IMR-90 (cell line): Measurements from ENCODE around the gene SGO2.

Source experiments
- CEBPB ChIP-seq: IDR thresholded peaks from 2 replicates; pipeline ENCODE4 v1.6.1; 2012; ENCODE audit warnings: low read depth, low read length, improper control_type of control experiment
- FOS ChIP-seq: fragments of 150-350 bp; IDR thresholded peaks from 2 replicates; pipeline ENCODE4 v1.6.1; 2016; ENCODE audit warnings: low read depth, low read length
- MAFK ChIP-seq: IDR thresholded peaks from 2 replicates; pipeline ENCODE4 v1.6.1; 2012; ENCODE audit warnings: low read depth, low read length, improper control_type of control experiment
- MAZ ChIP-seq: IDR thresholded peaks from 2 replicates; pipeline ENCODE4 v1.6.1; 2012; ENCODE audit warnings: low read depth, mild to moderate bottlenecking, low read length, improper control_type of control experiment, moderate library complexity, borderline replicate concordance
- MXI1 ChIP-seq: IDR thresholded peaks from 2 replicates; pipeline ENCODE4 v1.6.1; 2012; ENCODE audit warnings: low read depth, mild to moderate bottlenecking, low read length, moderate library complexity, borderline replicate concordance
- NFE2L2 ChIP-seq: fragments of 150-350 bp; IDR thresholded peaks from 2 replicates; pipeline ENCODE4 v1.6.1; 2016; ENCODE audit warnings: low read depth, mild to moderate bottlenecking, low read length
- POLR2A ChIP-seq: IDR thresholded peaks from 2 replicates; pipeline ENCODE4 v1.6.1; 2012; ENCODE audit warnings: mild to moderate bottlenecking, low read depth, low read length
- RAD21 ChIP-seq: IDR thresholded peaks from 2 replicates; pipeline ENCODE4 v1.6.1; 2012; ENCODE audit warnings: low read length, improper control_type of control experiment
- RCOR1 ChIP-seq: IDR thresholded peaks from 2 replicates; pipeline ENCODE4 v1.6.1; 2012; ENCODE audit warnings: mild to moderate bottlenecking, low read length, improper control_type of control experiment; ENCODE audit not compliant: insufficient replicate concordance
- RFX5 ChIP-seq: IDR thresholded peaks from 2 replicates; pipeline ENCODE4 v1.8.0; 2012; ENCODE audit warnings: low read depth, mild to moderate bottlenecking, low read length, moderate library complexity
- TF ChIP-seq, protein P1 (sequence below): conservative IDR thresholded peaks from 2 replicates; pipeline ENCODE4 v1.5.1; 2012; ENCODE audit warnings: mild to moderate bottlenecking, low read depth, low read length, improper control_type of control experiment
- TF ChIP-seq, protein P2 (sequence below): fragments of 150-350 bp; IDR thresholded peaks from 2 replicates; pipeline ENCODE4 v1.6.1; 2017; ENCODE audit warnings: mild to moderate bottlenecking, antibody characterized with exemption, low read length, low read depth
- TF ChIP-seq, protein P3 (sequence below): fragments of 150-350 bp; IDR thresholded peaks from 2 replicates; pipeline ENCODE4 v1.6.1; 2016; ENCODE audit warnings: low read depth, mild to moderate bottlenecking, low read length, moderate library complexity, borderline replicate concordance

DNA sequence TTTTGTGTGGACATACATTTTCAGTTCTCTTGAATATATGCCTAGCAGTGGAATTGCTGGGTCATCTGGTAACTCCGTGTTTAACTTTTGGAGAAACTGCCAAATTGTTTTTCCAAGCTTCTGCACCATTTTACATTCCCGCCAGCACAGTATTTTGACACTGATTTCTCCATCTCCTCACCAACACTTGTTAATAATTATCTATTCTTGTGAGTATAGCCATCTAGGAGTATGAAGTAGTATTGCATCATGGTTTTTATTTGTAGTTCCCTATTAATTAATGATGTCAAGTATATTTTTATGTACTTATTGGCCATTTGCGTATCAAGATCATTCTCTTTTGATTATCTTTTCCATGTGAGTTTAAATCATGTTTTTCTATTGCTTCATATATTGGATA lies 41.9 kb downstream of the SGO2 start:
- TF ChIP-seq, protein P1, sequence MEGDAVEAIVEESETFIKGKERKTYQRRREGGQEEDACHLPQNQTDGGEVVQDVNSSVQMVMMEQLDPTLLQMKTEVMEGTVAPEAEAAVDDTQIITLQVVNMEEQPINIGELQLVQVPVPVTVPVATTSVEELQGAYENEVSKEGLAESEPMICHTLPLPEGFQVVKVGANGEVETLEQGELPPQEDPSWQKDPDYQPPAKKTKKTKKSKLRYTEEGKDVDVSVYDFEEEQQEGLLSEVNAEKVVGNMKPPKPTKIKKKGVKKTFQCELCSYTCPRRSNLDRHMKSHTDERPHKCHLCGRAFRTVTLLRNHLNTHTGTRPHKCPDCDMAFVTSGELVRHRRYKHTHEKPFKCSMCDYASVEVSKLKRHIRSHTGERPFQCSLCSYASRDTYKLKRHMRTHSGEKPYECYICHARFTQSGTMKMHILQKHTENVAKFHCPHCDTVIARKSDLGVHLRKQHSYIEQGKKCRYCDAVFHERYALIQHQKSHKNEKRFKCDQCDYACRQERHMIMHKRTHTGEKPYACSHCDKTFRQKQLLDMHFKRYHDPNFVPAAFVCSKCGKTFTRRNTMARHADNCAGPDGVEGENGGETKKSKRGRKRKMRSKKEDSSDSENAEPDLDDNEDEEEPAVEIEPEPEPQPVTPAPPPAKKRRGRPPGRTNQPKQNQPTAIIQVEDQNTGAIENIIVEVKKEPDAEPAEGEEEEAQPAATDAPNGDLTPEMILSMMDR: no peak
- TF ChIP-seq MAZ (no peak), NFE2L2 (no peak), RFX5 (no peak), CEBPB (0 out of 2 replicates have a peak, but pooled peaks have one; percentile 30), RAD21 (no peak), MXI1 (no peak), MAFK (no peak), POLR2A (no peak), FOS (no peak), RCOR1 (no peak)
- TF ChIP-seq, protein P2, sequence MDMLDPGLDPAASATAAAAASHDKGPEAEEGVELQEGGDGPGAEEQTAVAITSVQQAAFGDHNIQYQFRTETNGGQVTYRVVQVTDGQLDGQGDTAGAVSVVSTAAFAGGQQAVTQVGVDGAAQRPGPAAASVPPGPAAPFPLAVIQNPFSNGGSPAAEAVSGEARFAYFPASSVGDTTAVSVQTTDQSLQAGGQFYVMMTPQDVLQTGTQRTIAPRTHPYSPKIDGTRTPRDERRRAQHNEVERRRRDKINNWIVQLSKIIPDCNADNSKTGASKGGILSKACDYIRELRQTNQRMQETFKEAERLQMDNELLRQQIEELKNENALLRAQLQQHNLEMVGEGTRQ: no peak
- TF ChIP-seq, protein P3, sequence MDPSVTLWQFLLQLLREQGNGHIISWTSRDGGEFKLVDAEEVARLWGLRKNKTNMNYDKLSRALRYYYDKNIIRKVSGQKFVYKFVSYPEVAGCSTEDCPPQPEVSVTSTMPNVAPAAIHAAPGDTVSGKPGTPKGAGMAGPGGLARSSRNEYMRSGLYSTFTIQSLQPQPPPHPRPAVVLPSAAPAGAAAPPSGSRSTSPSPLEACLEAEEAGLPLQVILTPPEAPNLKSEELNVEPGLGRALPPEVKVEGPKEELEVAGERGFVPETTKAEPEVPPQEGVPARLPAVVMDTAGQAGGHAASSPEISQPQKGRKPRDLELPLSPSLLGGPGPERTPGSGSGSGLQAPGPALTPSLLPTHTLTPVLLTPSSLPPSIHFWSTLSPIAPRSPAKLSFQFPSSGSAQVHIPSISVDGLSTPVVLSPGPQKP: no peak
